ENCODE results near the gene F11.
"Not testable (repeated sequence)": the region's sequence is repeated elsewhere in the genome, so short reads cannot be mapped to it uniquely, and the experiment has no call there.

The F11 gene

DNA sequence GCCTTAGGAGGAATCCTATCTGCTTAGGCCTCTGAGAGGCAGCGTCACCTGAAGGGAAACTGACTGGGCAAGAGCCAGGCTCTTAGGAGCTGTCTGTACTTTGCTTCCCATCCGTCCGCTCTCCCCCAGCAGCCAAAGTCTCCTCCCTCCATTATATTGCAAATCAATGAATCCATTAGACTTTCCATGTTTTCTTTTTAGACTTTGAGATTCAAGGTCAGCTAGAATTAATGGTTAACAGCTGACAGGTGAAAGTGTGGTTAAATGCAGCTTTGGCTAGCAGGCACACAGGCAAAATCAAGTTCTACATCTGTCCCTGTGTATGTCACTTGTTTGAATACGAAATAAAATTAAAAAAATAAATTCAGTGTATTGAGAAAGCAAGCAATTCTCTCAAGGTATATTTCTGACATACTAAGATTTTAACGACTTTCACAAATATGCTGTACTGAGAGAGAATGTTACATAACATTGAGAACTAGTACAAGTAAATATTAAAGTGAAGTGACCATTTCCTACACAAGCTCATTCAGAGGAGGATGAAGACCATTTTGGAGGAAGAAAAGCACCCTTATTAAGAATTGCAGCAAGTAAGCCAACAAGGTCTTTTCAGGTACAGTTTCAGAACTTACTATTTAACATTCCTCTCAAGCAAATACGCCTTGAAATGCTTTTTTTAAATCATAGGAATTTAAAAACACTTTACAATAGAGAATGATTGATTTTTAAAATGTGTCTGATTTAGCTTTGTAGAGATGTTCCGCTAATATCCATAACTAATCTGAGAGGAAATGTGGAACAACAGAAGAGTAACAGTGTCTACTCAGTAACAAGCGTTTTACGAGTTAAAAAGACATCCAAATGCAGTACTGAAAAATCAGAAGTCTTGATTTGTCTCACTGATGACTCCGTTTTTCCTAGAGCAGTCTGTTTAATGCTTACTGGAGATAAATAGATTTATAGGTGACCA is at the start of gene F11:
F11 (plus strand) TSS at position 507 of the 970 bp plus-strand sequence. CDS start 948 bp downstream, outside the sequence.
- no peak for DNase-seq (ENCODE audit: low spot score)

GRCh38 chr4:186216465-186217024 is 49.4 kb upstream of the F11 start:
- no peak for DNase-seq (ENCODE audit: low spot score)

- DNase-seq (ENCODE audit: low spot score) = no peak
These were observed 48.2 kb upstream of the F11 start for GRCh38 chr4:186217733-186218293.

DNA sequence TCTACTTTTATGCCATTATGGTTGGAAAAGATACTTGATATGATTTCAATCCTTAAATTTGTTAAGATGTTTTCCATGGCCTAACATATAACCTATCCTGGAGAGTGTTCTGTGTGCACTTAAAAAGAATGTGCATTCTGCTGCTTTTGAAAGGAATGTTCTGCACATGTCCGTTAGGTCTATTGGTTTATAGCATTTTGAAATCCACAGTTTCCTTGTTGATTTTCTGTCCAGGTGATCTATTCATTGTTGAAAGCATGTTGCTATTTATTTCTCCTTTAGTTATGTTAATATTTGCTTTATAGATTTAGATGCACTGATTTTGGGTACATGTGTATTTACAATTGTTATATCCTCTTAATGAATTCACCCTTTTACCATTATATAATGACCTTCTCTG is 44.4 kb upstream of the F11 start:
- DNase-seq (ENCODE audit: low spot score) = no peak

DNA sequence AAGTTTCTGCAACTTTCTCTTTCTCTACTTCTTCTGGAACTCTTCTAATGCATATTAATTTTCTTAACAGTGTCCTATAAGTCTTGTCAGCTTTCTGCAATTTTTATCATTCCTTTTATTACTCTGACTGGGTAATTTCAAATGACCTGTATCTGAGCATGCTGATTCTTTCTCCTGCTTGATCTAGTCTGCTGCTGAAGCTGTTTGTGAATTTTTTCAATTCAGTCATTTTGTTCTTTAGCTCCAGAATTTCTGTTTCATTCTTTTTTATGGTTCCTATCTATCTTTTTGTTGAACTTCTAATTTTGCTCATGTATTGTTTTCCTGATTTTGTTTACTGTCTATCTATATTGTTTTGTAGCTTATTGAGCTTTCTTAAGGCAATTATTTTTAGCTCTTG is 40.1 kb upstream of the F11 start:
- DNase-seq (ENCODE audit: low spot score) = no peak

- no peak for DNase-seq (ENCODE audit: low spot score)
These were observed 39.3 kb upstream of the F11 start for GRCh38 chr4:186226521-186227189.

GRCh38 chr4:186227221-186227620 is 38.8 kb upstream of the F11 start, which contains the start of gene KLKB1:
KLKB1 (plus strand) TSS chr4:186227507; CDS start chr4:186228196, 689 bp downstream.
- no peak for DNase-seq (ENCODE audit: low spot score)

DNA sequence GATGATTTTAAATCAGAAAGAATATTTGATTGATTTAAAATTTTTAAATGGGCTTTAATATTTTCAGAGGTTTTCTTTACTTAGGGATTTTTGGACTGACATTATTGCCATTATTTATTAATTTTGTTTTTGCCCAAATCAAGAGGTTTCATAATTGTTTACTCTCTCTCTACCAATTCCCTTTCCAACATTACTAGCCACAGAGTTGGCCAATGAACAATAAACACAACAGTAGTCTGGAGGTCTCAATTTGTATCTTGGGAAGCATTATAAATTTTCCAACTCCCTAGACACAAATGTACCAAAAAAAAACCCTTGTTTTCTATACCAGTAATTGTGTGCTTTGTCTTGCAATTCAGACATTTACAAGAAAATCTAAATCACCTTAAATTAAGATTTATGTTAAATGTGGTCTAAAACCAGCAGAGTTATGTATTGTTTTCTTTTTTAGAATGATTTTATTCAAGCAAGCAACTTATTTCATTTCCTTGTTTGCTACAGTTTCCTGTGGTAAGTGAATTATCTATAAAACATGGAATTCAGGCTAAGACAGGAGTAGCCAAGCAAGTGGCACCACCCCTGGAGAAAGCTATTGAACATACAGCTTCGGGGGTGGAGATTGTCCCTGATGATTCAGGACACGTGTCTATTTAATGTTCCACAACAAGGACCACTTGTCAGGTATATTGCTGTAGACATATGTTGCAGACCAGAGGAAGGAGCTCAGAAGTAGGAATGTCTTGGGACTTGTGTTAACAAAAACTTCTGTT is 38.1 kb upstream of the F11 start:
- DNase-seq (ENCODE audit: low spot score) = no peak

- DNase-seq (ENCODE audit: low spot score) = no peak
These were observed 37.5 kb upstream of the F11 start for GRCh38 chr4:186228514-186228894.

GRCh38 chr4:186234367-186234766 is 31.6 kb upstream of the F11 start:
- no peak for DNase-seq (ENCODE audit: low spot score)

- no peak for DNase-seq (ENCODE audit: low spot score)
These were observed 29.9 kb upstream of the F11 start for GRCh38 chr4:186236126-186236525.

GRCh38 chr4:186240452-186240847 is 25.5 kb upstream of the F11 start:
- no peak for DNase-seq (ENCODE audit: low spot score)

DNA sequence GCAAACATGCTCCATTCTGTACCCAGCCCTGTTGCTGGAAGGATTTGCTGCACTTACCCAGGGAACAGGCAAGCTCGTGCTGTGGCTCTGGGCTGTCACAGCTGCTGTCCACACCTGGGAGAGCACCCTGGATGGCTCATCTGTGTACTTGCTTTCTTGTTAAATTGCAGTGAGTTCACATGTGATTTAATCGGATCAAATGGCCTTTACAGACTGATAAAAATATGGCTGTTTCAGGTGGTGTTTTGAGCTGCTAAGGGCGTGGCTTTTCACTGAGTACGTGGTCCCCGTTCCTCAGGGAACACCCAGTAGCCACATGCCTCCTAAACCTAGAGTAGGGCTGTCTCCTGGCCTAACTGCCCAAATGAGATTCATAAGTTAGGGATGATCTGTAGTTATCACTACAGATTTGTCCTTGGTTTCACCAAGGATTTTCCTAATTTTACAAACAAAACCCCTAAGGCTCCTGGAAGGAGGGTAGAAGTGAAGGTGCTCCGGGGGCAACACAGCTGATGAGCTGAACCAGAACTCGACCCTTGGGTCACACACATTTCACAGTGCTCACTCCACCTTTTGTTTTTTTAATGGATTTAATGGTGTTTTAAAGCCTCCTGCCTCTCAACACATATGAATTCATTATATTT is 25.0 kb upstream of the F11 start:
- no peak for DNase-seq (ENCODE audit: low spot score)

- no peak for DNase-seq (ENCODE audit: low spot score)
These were observed 24.4 kb upstream of the F11 start for GRCh38 chr4:186241616-186242015.

GRCh38 chr4:186242031-186242430 is 24.0 kb upstream of the F11 start:
- not testable (repeated sequence) for DNase-seq (ENCODE audit: low spot score)

DNA sequence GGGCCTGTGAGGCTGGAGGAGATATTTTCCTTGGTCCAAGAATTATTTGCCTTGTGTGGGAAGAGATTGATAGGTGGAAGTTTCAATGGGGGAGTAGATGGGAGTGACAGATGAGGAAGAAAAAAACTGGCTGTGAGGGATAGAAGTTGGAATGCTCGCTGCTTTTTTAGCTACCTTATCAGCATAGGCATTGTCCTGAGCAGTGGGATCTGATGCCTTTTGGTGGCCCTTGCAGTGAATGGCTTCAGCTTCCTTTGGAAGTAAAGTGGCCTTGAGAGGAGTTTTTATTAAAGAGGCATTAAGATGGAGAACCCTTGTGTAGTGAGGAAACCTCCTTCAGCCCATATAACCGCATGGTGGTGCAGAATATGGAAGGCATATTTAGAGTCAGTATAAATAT is 22.7 kb upstream of the F11 start:
- no peak for DNase-seq (ENCODE audit: low spot score)

GRCh38 chr4:186244835-186245234 is 21.2 kb upstream of the F11 start:
- DNase-seq (ENCODE audit: low spot score) = no peak

GRCh38 chr4:186247062-186247752 is 18.8 kb upstream of the F11 start:
- not testable (repeated sequence) for DNase-seq (ENCODE audit: low spot score)

DNA sequence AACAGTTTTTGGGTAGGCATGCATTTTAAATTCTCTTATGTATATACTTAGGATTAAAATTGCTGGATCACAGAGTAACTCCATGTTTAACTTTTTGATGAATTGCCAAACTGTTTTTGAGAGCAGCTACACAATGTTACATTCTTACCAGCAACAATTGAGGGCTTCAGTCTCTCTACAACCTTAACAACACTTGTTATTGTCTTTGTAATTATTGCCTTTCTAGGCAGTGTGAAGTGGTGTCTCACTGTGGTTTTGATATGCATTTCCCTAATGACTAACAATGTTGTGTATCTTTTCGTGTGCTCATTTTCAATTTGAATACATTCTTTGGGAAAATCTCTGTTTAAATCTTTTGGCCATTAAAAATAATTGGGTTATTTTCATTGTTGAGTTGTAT is 17.3 kb upstream of the F11 start:
- DNase-seq (ENCODE audit: low spot score) = peak; percentile 21

All from Ammon's horn (tissue), 1 donor.